PC-3 (cell line): ENCODE data around the gene TPCN2. TPM values are rescaled to one million over a fixed set of nuclear protein-coding genes. Genes with fewer than 3 reads are reported as not detected.

Experiments used
- ATAC-seq: fragments of 200-7000 bp; cut with Tn5 transposase; 2 replicates; pipeline ENCODE4 v1.9.1; 2020; ENCODE audit warnings: mild to moderate bottlenecking, moderate library complexity
- BruUV-seq: library from RNA; stranded (reverse); fragments of 400-500 nt; replicated peaks from 2 replicates; lab custom pipeline; 2021; lab: Mats Ljungman, UMichigan
- CTCF ChIA-PET: fragments of 300-600 bp; sonication (Branson Sonifier 250); formaldehyde crosslinking; loops from one replicate; lab custom pipeline; 2022; ENCODE audit warnings: antibody characterized with exemption; lab: Charles Lee
- POLR2A ChIA-PET: fragments of 300-600 bp; sonication (Branson Sonifier 250); formaldehyde crosslinking; loops from one replicate; lab custom pipeline; 2022; ENCODE audit warnings: antibody characterized with exemption; ENCODE audit not compliant: unreplicated experiment; lab: Charles Lee
- DNase-seq: peaks from one replicate; pipeline ENCODE4 v3.0.0-alpha.2; 2015
- H2AFZ ChIP-seq: fragments of 300-600 bp; sonication (generic); 2 replicates; pipeline ENCODE4 v1.6.0; 2016; ENCODE audit warnings: antibody characterized with exemption, low read length
- H3F3A ChIP-seq: fragments of 300-600 bp; sonication (generic); one replicate; pipeline ENCODE4 v1.6.0; 2017; ENCODE audit warnings: antibody characterized with exemption, low read length, control low read depth, mild to moderate bottlenecking; ENCODE audit not compliant: unreplicated experiment
- H3K27ac ChIP-seq: fragments of 300-600 bp; sonication (generic); 2 replicates; pipeline ENCODE4 v1.5.1; 2016; ENCODE audit warnings: mild to moderate bottlenecking, low read length
- H3K27me3 ChIP-seq: fragments of 300-600 bp; sonication (generic); 2 replicates; pipeline ENCODE4 v1.6.1; 2016; ENCODE audit warnings: low read length, mixed read lengths
- H3K36me3 ChIP-seq: fragments of 300-600 bp; sonication (generic); 2 replicates; pipeline ENCODE4 v1.6.1; 2016; ENCODE audit warnings: low read depth, mixed run types, low read length, mixed read lengths
- H3K4me1 ChIP-seq: fragments of 300-600 bp; sonication (generic); 2 replicates; pipeline ENCODE4 v1.5.1; 2016; ENCODE audit warnings: low read length; ENCODE audit not compliant: insufficient read depth
- H3K4me2 ChIP-seq: fragments of 300-600 bp; sonication (generic); 2 replicates; pipeline ENCODE4 v1.6.0; 2016; ENCODE audit warnings: low read length
- H3K4me3 ChIP-seq: fragments of 300-600 bp; sonication (generic); 2 replicates; pipeline ENCODE4 v1.5.1; 2016; ENCODE audit warnings: mild to moderate bottlenecking, low read length, mixed read lengths
- H3K79me2 ChIP-seq: fragments of 300-600 bp; sonication (generic); 2 replicates; pipeline ENCODE4 v1.6.1; 2017; ENCODE audit warnings: low read length, mixed read lengths
- H3K9ac ChIP-seq: fragments of 300-600 bp; sonication (generic); 2 replicates; pipeline ENCODE4 v1.6.0; 2016; ENCODE audit warnings: mild to moderate bottlenecking, low read length
- H3K9me2 ChIP-seq: fragments of 300-600 bp; sonication (generic); replicated peaks from 2 replicates; pipeline ENCODE4 v1.6.1; 2016; ENCODE audit warnings: mixed run types, low read length, mixed read lengths
- H3K9me3 ChIP-seq: fragments of 300-600 bp; sonication (generic); 2 replicates; pipeline ENCODE4 v1.6.1; 2016; ENCODE audit warnings: low read length, mixed read lengths
- H4K20me1 ChIP-seq: fragments of 300-600 bp; sonication (generic); 2 replicates; pipeline ENCODE4 v1.6.1; 2016; ENCODE audit warnings: low read length, mixed read lengths
- CTCF ChIP-seq: fragments of 300-600 bp; sonication (generic); conservative IDR thresholded peaks from 2 replicates; pipeline ENCODE4 v1.5.1; 2017; ENCODE audit warnings: antibody characterized with exemption, low read depth, mild to moderate bottlenecking, low read length
- EZH2 ChIP-seq: fragments of 300-600 bp; sonication (generic); IDR thresholded peaks from one replicate; pipeline ENCODE4 v1.6.1; 2017; ENCODE audit warnings: antibody characterized with exemption, mild to moderate bottlenecking, low read length; ENCODE audit not compliant: unreplicated experiment
- EZH2phosphoT487 ChIP-seq: fragments of 300-600 bp; sonication (generic); IDR thresholded peaks from 2 replicates; pipeline ENCODE4 v1.6.1; 2018; ENCODE audit warnings: mild to moderate bottlenecking, antibody characterized with exemption, low read length, borderline replicate concordance
- intact Hi-C: fragments of 100-400 bp; cut with micrococcal nuclease; formaldehyde crosslinking; loops from 2 replicates; pipeline ENCODE4 v1.9.0; 2023
- total RNA-seq: library from RNA; depleted of rRNA; stranded (reverse); fragments of >200 nt; gene quantifications from 2 replicates; pipeline ENCODE4 v1.2.3, GENCODE V29; 2014

The TPCN2 gene
- total RNA-seq, 1 experiment from 2014 or later = 13.0 TPM

GRCh38 chr11:69089258-69089657, 40.5 kb downstream of the TPCN2 start:
- Histone ChIP-seq H3K4me3 (peak overlapping the region; percentile 40; the same call in 1 of the 2 replicates), H3K79me2 (no peaks in the 10 kb centered on the region), H3K4me1 (peaks cover 17% of the 10 kb centered on the region), H4K20me1 (no peaks in the 10 kb centered on the region), H3F3A (no peaks in the 10 kb centered on the region), H3K9me3 (no peaks in the 10 kb centered on the region), H3K27me3 (no peaks in the 10 kb centered on the region), H3K9ac (no peak overlapping the region), H3K36me3 (peaks cover 18% of the 10 kb centered on the region), H3K27ac (no peak overlapping the region), H3K9me2 (no peaks in the 10 kb centered on the region), H2AFZ (no peak overlapping the region), H3K4me2 (peak overlapping the region; percentile 67)
- CTCF ChIA-PET = interaction anchor here (0.5 to 0.6 kb wide), 2 partner anchors 59 to 532 kb away, joined by 3 to 4 read pairs; no protein-coding TSS in a partner anchor
- BruUV-seq = no TSS peak
- intact Hi-C loops = loop anchor here (5.0 to 10.0 kb wide), 4 partner anchors 42 to 454 kb away; partner anchors contain the start of gene TPCN2
- peak; percentile 74 for ATAC-seq
- peak; percentile 81 for DNase-seq
- TF ChIP-seq CTCF (no peak), EZH2 (no peak), EZH2phosphoT487 (no peak)
- POLR2A ChIA-PET = no interaction called here

- DNase-seq = no peak
- no peak overlapping the region for H3K27ac ChIP-seq
- H3K9me2 ChIP-seq = no peaks in the 10 kb centered on the region
- no peaks in the 10 kb centered on the region for H4K20me1 ChIP-seq
- ATAC-seq = no peak
- H3K9ac ChIP-seq = no peak overlapping the region
- POLR2A ChIA-PET = no interaction called here
- no peaks in the 10 kb centered on the region for H3K27me3 ChIP-seq
- no peaks in the 10 kb centered on the region for H3F3A ChIP-seq
- H2AFZ ChIP-seq = no peak overlapping the region
- H3K4me2 ChIP-seq = no peak overlapping the region
- TF ChIP-seq EZH2 (no peak), CTCF (no peak), EZH2phosphoT487 (no peak)
- peaks cover 18% of the 10 kb centered on the region for H3K36me3 ChIP-seq
- peaks cover 17% of the 10 kb centered on the region for H3K4me1 ChIP-seq
- no peaks in the 10 kb centered on the region for H3K79me2 ChIP-seq
- no TSS peak for BruUV-seq
- H3K4me3 ChIP-seq = no peak overlapping the region
- no peaks in the 10 kb centered on the region for H3K9me3 ChIP-seq
- CTCF ChIA-PET = no interaction called here
- intact Hi-C loops = no loop called here
Observed at GRCh38 chr11:69091638-69092165, 43.0 kb downstream of the TPCN2 start.

GRCh38 chr11:69092263-69092662, 43.5 kb downstream of the TPCN2 start:
- Histone ChIP-seq H3K9me3 (no peaks in the 10 kb centered on the region), H3K4me1 (peaks cover 17% of the 10 kb centered on the region), H4K20me1 (no peaks in the 10 kb centered on the region), H3K9ac (no peak overlapping the region), H3K27me3 (no peaks in the 10 kb centered on the region), H3K4me3 (no peak overlapping the region), H3F3A (no peaks in the 10 kb centered on the region), H3K9me2 (no peaks in the 10 kb centered on the region), H3K79me2 (no peaks in the 10 kb centered on the region), H2AFZ (no peak overlapping the region), H3K36me3 (peaks cover 18% of the 10 kb centered on the region), H3K27ac (no peak overlapping the region), H3K4me2 (no peak overlapping the region)
- DNase-seq (no peak), ATAC-seq (no peak)
- BruUV-seq = no TSS peak
- ChIA-PET CTCF (no interaction called here), POLR2A (no interaction called here)
- intact Hi-C loops = no loop called here
- no peak for TF ChIP-seq EZH2
- TF ChIP-seq EZH2phosphoT487 = no peak
- no peak for TF ChIP-seq CTCF
